ENCODE measurements around the gene PRSS48. TPM values are rescaled to one million over a fixed set of nuclear protein-coding genes. Genes with fewer than 3 reads are reported as not detected.
"Not testable (repeated sequence)": the region's sequence is repeated elsewhere in the genome, so short reads cannot be mapped to it uniquely, and the experiment has no call there.

The PRSS48 gene
- total RNA-seq, 1 donor from 2014 or later, result not detected

- no peak for DNase-seq
Measured at GRCh38 chr4:151318307-151319006, 41.5 kb downstream of the PRSS48 start.

- DNase-seq, result no peak
Measured at GRCh38 chr4:151319490-151319889, 42.5 kb downstream of the PRSS48 start.

GRCh38 chr4:151321586-151321985 lies 44.6 kb downstream of the PRSS48 start:
- no peak for DNase-seq

DNA sequence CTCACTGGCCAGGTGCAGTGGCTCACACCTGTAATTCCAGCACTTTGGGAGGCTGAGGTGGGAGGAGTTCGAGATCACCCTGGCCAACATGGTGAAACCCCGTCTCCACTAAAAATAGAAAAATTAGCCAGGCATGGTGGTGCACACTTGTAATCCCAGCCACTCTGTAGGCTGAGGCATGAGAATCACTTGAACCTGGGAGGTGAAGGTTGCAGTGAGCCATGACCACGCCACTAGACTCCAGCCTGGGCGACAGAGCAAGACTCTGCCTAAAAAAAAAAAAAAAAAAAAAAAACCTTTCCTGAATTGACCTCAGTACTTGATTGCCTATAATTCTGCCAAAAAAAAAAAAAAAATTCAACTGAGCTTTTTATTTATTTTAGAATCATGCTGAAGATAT lies 45.2 kb downstream of the PRSS48 start:
- DNase-seq, result not testable (repeated sequence)

DNA sequence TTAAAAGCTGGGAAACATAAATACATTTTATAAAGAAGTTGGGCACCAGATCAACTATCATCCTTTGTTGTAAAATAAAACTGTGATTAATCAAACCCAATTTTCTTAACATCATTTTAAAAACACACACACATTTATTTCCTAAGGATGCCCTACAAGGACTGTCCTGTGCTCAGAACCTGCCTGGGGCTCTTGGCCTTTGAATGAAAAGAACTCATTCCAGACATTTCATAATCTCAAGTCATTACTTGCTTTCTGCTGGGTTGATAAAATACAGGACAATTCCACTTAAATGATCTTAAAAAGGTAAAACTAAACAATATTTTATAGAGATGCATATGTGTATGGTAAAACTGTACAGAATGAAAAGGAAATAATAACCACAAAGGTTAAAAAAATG lies 45.6 kb downstream of the PRSS48 start:
- DNase-seq, result no peak

GRCh38 chr4:151323667-151324066 lies 46.7 kb downstream of the PRSS48 start:
- no peak for DNase-seq

DNA sequence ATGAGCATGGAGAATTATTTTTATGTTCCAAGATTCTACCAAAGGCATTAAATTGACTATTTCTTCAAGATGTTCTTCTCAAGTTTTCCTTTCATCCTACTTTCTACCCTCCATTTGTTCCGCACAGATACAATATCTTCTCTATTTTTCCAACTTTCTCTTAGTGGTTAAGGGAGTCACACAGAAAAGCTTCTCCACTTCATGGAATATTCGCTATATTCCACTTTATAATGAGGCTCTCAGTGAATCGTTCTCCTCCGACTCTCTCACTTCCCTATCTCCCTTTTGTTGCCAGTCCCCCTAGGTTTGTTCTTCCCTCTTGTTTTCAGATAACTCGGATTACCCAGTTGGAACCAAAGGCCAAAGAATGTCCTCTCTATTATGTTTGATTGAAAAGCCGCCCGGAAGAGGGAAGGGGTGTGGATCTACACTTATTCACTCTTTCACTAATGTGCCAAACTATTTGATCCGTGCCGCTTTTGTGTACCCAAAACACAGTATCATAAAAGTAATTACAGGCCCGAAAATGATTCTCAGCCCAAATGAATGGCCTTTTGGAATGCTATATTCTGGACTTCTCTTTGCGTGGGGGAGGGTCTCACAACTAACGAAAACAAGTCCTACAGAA lies 47.3 kb downstream of the PRSS48 start:
- no peak for DNase-seq

- DNase-seq, result no peak
Measured at GRCh38 chr4:151324752-151325110, 47.8 kb downstream of the PRSS48 start.

DNA sequence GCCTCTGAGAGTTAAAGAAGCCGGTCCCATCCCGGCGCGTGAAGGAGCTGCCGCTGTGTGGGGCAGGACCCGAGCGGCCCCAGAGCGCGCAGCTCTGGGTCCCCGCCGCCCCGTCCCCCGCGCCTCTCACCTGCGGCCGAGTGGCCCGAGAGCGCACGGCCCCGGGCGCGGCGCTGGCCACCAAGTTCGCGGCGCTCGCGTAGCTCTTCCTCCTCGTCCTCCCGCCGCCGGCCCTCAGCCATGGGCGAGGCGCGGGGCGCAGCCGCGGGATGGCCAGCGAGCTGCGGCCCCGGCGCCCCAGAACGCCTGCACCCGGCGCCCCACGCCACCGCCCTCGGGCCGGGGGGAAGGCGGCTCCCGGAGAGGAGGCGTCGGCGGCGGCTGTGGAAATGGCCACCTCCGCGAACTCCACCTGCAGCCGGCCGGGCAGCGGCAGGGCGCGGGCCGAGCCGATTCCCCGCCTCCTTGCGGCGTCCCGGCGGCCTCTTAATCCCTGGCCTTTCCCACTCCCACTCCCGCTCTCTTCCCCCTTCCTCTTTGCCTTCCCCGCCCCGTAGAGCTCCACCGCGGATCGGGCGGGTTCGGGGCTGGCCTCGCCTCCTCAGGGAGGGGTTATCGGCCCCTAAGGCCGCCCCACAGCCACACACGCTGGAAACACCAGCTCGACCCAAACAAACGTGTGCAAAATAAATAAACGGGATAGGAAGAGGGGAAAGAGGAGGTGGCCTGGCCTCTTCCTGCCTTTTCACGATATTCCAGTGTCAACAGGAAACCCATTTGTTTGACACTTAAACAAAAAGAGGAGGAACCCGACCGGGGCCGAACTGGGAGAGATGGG lies 48.4 kb downstream of the PRSS48 start, which contains the start of gene SH3D19:
Gene SH3D19, minus strand, starts transcription at position 495 of the 838 bp plus-strand sequence. Its CDS starts 253 bp downstream, at position 242.
- DNase-seq, result peak; percentile 63

DNA sequence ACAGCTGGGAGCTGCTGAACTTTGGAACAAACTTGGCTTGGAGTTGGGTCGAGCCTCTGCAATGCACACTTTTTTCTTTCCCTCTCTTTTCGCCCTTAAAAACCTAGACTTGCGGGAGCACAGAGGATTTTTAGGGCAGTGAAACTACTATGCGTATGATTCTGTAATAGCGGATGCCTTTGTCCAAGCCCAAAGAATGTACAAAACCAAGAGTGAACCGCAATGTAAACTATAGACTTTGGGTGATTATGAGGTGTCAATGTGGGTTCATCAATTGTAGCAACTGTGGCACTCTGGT lies 48.9 kb downstream of the PRSS48 start:
- DNase-seq, result no peak

- no peak for DNase-seq
Measured at GRCh38 chr4:151329217-151330007, 52.5 kb downstream of the PRSS48 start.

GRCh38 chr4:151331276-151332042 lies 54.5 kb downstream of the PRSS48 start:
- no peak for DNase-seq

DNA sequence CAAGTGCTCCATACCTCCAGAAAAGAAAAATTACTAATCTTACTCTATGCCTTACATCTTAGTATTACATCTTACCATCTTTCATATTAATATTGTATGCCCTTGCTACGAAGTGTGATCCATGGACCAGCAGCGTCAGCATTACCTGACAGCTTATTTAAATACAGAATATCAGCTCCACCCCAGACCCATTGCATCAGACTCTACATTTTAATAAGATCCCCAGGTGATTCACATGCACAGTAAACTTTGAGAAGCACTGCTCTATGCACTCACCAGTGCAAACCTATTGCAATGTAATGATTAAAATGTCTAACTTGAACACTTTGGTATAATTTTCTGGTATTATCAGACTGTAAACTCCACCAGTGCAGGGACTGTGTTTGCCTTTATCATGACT lies 62.5 kb downstream of the PRSS48 start:
- no peak for DNase-seq

GRCh38 chr4:151340751-151341385 lies 63.9 kb downstream of the PRSS48 start:
- DNase-seq, result no peak

Small RNA genes lying within 50 kb of the gene (small RNA-seq; reads per million reads assigned to genes)
- not detected for gene AC104819.2 (ENCODE audit: low replicate concordance)
- not detected for gene RNU6-1282P (ENCODE audit: low replicate concordance)

Other genes with a start within 250 kb of the PRSS48 start
- 3,119 TPM for gene RPS3A, start 177.5 kb upstream of the PRSS48 start, total RNA-seq
- 47.8 TPM for gene SH3D19, start 48.4 kb downstream of the PRSS48 start, total RNA-seq
- gene FHIP1A, start 132.0 kb downstream of the PRSS48 start, total RNA-seq, result 30.6 TPM